ENCODE measurements around the gene ARHGAP19.

DNA sequence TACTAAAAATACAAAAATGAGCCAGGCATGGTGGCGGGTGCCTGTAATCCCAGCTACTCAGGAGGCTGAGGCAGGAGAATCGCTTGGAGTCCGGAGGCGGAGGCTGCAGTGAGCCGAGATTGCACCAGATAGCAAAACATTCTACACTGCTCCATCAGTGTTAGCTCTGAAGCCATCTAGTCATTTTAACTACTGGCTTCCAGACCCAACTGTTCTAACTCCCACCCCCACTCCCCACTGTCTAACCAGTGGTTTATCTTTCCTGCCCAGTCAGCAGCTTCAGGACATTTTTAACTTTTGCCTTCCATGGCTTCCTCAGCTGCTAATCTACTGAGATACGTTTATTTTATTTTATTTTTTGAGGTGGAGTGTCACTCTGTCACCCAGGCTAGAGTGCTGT lies 20.5 kb upstream of the ARHGAP19 start:
- TF ChIP-seq, protein P1, sequence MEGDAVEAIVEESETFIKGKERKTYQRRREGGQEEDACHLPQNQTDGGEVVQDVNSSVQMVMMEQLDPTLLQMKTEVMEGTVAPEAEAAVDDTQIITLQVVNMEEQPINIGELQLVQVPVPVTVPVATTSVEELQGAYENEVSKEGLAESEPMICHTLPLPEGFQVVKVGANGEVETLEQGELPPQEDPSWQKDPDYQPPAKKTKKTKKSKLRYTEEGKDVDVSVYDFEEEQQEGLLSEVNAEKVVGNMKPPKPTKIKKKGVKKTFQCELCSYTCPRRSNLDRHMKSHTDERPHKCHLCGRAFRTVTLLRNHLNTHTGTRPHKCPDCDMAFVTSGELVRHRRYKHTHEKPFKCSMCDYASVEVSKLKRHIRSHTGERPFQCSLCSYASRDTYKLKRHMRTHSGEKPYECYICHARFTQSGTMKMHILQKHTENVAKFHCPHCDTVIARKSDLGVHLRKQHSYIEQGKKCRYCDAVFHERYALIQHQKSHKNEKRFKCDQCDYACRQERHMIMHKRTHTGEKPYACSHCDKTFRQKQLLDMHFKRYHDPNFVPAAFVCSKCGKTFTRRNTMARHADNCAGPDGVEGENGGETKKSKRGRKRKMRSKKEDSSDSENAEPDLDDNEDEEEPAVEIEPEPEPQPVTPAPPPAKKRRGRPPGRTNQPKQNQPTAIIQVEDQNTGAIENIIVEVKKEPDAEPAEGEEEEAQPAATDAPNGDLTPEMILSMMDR (conservative IDR thresholded peaks at IDR 0.05 in 1 of 2, IDR thresholded peaks at IDR 0.05 in 1 of 2; ENCODE audit: low read depth in 1 of 2, low read length in 2 of 2): no peak
- TF ChIP-seq EZH2 (IDR thresholded peaks at IDR 0.05; ENCODE audit: low read length, missing control alignments): no peak
